ENCODE results near the gene LUC7L. TPM values are rescaled to one million over a fixed set of nuclear protein-coding genes. Genes with fewer than 3 reads are reported as not detected.
A peak's percentile ranks its signal among the peaks of the same experiment; 100 is the strongest.

Gene LUC7L
- total and polyA plus RNA-seq, 3 experiments from 2014 or later: 9.2 to 80.0 (median 78.5) TPM

- Histone ChIP-seq H3K27me3 (ENCODE audit: insufficient read depth, low read length, poor library complexity, severe bottlenecking) (no peaks in the 10 kb centered on the region), H3K9me3 (ENCODE audit: low read length) (no peaks in the 10 kb centered on the region), H3K4me1 (ENCODE audit: insufficient read depth, low read length) (no peaks in the 10 kb centered on the region), H3K4me3 (ENCODE audit: low read length) (no peak overlapping the region), H3K27ac (ENCODE audit: low read depth, low read length) (no peak overlapping the region), H3K36me3 (ENCODE audit: insufficient read depth, low read length) (no peaks in the 10 kb centered on the region)
- POLR2A ChIA-PET: no interaction called here
- CTCF ChIA-PET: no interaction called here
- H3K9me3 Mint-ChIP-seq: no peaks in the 10 kb centered on the region
- peaks cover 0 to 31% (median 0%) of the 10 kb centered on the region in 3 donors for H3K36me3 Mint-ChIP-seq
- H3K27me3 Mint-ChIP-seq: no peaks in the 10 kb centered on the region
- no peak overlapping the region for H3K27ac Mint-ChIP-seq
- H3K4me3 Mint-ChIP-seq: no peak overlapping the region
- H3K4me1 Mint-ChIP-seq: peaks cover 0 to 2% (median 0%) of the 10 kb centered on the region in 3 donors
- peak in 1 of 5 donors; percentile 43 for DNase-seq
Observed at GRCh38 chr16:265711-266110, 36.5 kb upstream of the LUC7L start.

DNA sequence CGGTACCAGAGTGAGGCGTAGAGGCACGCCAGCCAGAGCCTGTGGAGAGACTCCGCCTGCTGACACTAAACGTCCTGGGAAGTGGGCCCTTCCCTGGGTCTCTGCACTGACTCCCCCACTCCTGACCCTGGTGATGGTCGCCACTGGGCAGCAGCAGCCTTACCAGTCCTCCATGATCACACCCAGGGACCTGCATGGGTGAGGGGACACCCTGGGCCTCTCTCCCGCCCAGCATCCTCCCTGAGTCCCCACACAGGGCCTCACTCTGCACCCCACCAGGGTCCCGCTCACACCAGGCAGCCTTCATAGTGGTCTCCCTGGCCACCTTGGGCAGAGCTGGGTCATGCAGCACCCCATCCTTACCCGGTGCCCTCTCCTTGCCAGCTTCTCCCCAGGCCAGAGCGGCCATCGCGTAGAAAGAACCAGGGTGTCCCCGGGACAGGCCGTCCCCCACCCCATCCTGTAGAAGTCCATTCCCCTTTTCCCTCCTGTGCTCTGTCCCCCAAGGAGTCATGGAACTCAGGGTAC is 35.8 kb upstream of the LUC7L start:
- H3K36me3 ChIP-seq (ENCODE audit: insufficient read depth, low read length): no peaks in the 10 kb centered on the region
- H3K4me3 ChIP-seq (ENCODE audit: low read length): no peak overlapping the region
- no peaks in the 10 kb centered on the region for H3K27me3 Mint-ChIP-seq
- no peaks in the 10 kb centered on the region for H3K27me3 ChIP-seq (ENCODE audit: insufficient read depth, low read length, poor library complexity, severe bottlenecking)
- no peaks in the 10 kb centered on the region for H3K9me3 Mint-ChIP-seq
- ChIA-PET CTCF (interaction anchor here (1.3 kb wide), 1 partner anchor 11 kb away, joined by 4 read pairs; no protein-coding TSS in a partner anchor), POLR2A (no interaction called here)
- H3K9me3 ChIP-seq (ENCODE audit: low read length): no peaks in the 10 kb centered on the region
- H3K27ac ChIP-seq (ENCODE audit: low read depth, low read length): no peak overlapping the region
- peaks cover 0 to 2% (median 0%) of the 10 kb centered on the region in 3 donors for H3K4me1 Mint-ChIP-seq
- no peaks in the 10 kb centered on the region for H3K4me1 ChIP-seq (ENCODE audit: insufficient read depth, low read length)
- H3K36me3 Mint-ChIP-seq: peaks cover 0 to 38% (median 5%) of the 10 kb centered on the region in 3 donors
- H3K27ac Mint-ChIP-seq: no peak overlapping the region
- H3K4me3 Mint-ChIP-seq: no peak overlapping the region
- peak in 1 of 5 donors; percentile 36 for DNase-seq

DNA sequence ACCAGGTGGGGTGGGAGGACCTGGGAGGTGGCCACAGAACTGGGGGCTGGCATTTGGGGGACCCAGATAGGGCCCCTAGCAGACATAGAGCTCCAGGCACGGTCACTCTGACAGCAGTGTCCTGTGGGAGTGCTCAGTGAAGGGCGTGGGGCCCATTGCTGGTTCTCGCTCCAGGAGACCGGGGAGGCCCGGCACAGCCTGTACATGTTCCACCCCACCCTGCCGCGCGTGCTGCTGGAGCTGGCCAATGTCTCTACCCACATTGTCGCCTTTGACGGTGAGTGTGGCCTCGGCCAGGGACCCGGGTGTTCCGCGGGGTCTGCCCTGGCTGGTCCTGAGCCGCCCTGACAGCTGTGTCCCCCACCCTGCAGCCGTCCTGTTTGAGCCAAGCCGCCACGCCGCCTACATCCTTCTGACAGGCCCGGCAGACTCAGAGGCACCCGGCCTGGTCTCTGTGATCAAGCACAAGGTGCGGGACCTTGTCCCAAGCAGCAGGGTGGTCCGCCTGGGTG is 35.2 kb upstream of the LUC7L start:
- ChIA-PET CTCF (interaction anchor here (1.3 kb wide), 1 partner anchor 11 kb away, joined by 4 read pairs; no protein-coding TSS in a partner anchor), POLR2A (no interaction called here)
- Histone ChIP-seq H3K9me3 (ENCODE audit: low read length) (no peaks in the 10 kb centered on the region), H3K4me1 (ENCODE audit: insufficient read depth, low read length) (no peaks in the 10 kb centered on the region), H3K27me3 (ENCODE audit: insufficient read depth, low read length, poor library complexity, severe bottlenecking) (no peaks in the 10 kb centered on the region), H3K4me3 (ENCODE audit: low read length) (no peak overlapping the region), H3K36me3 (ENCODE audit: insufficient read depth, low read length) (no peaks in the 10 kb centered on the region), H3K27ac (ENCODE audit: low read depth, low read length) (no peak overlapping the region)
- peaks cover 0 to 2% (median 0%) of the 10 kb centered on the region in 3 donors for H3K4me1 Mint-ChIP-seq
- no peaks in the 10 kb centered on the region for H3K27me3 Mint-ChIP-seq
- H3K36me3 Mint-ChIP-seq: peaks cover 0 to 39% (median 5%) of the 10 kb centered on the region in 3 donors
- no peak overlapping the region for H3K27ac Mint-ChIP-seq
- DNase-seq: peak in 1 of 5 donors; percentile 27
- H3K9me3 Mint-ChIP-seq: no peaks in the 10 kb centered on the region
- no peak overlapping the region for H3K4me3 Mint-ChIP-seq

GRCh38 chr16:263944-264343 is 34.7 kb upstream of the LUC7L start:
- Mint-ChIP-seq H3K36me3 (peaks cover 0 to 44% (median 5%) of the 10 kb centered on the region in 3 donors), H3K4me1 (peaks cover 0 to 6% (median 0%) of the 10 kb centered on the region in 3 donors), H3K4me3 (no peak overlapping the region), H3K27me3 (no peaks in the 10 kb centered on the region), H3K27ac (no peak overlapping the region), H3K9me3 (no peaks in the 10 kb centered on the region)
- Histone ChIP-seq H3K4me3 (ENCODE audit: low read length) (no peak overlapping the region), H3K4me1 (ENCODE audit: insufficient read depth, low read length) (no peaks in the 10 kb centered on the region), H3K36me3 (ENCODE audit: insufficient read depth, low read length) (no peaks in the 10 kb centered on the region), H3K27ac (ENCODE audit: low read depth, low read length) (no peak overlapping the region), H3K27me3 (ENCODE audit: insufficient read depth, low read length, poor library complexity, severe bottlenecking) (no peaks in the 10 kb centered on the region), H3K9me3 (ENCODE audit: low read length) (no peaks in the 10 kb centered on the region)
- ChIA-PET POLR2A (no interaction called here), CTCF (interaction anchor here (1.3 kb wide), 1 partner anchor 10 kb away, joined by 4 read pairs; no protein-coding TSS in a partner anchor)
- DNase-seq: peak in 1 of 5 donors; percentile 43

DNA sequence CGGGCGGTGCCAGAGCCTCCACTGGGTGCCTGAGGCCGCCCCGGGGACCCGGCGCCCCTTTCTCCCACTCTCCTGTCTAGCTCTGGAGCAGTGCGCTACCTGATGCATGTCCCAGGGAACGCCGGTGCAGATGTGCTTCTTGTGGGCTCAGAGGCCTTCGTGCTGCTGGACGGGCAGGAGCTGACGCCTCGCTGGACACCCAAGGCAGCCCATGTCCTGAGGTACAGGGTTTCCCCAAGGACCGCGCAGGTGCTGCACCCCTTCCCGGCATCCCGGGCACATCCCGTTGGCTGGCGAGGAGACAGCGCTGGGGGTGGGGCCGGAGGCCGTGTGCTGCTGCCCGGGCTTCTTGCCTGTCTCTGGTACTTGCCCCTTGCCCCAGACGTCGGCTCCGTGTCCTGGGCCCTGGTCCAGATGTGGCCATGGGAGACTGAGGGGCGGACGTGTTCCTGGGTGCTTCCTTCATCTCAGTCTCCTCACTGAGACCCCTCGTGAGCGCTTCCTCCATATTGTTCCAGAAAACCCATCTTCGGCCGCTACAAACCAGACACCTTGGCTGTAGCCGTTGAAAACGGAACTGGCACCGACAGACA is 34.0 kb upstream of the LUC7L start:
- Mint-ChIP-seq H3K4me3 (no peak overlapping the region), H3K27me3 (no peaks in the 10 kb centered on the region), H3K9me3 (no peaks in the 10 kb centered on the region), H3K36me3 (peaks cover 0 to 45% (median 5%) of the 10 kb centered on the region in 3 donors), H3K4me1 (peaks cover 0 to 6% (median 0%) of the 10 kb centered on the region in 3 donors), H3K27ac (no peak overlapping the region)
- Histone ChIP-seq H3K27me3 (ENCODE audit: insufficient read depth, low read length, poor library complexity, severe bottlenecking) (no peaks in the 10 kb centered on the region), H3K27ac (ENCODE audit: low read depth, low read length) (no peak overlapping the region), H3K4me1 (ENCODE audit: insufficient read depth, low read length) (no peaks in the 10 kb centered on the region), H3K4me3 (ENCODE audit: low read length) (no peak overlapping the region), H3K9me3 (ENCODE audit: low read length) (no peaks in the 10 kb centered on the region), H3K36me3 (ENCODE audit: insufficient read depth, low read length) (no peaks in the 10 kb centered on the region)
- CTCF ChIA-PET: interaction anchor here (1.3 kb wide), 1 partner anchor 9 kb away, joined by 4 read pairs; no protein-coding TSS in a partner anchor
- no peak for DNase-seq
- POLR2A ChIA-PET: no interaction called here

- no peak for DNase-seq
- H3K36me3 Mint-ChIP-seq: peaks cover 0 to 48% (median 5%) of the 10 kb centered on the region in 3 donors
- H3K27me3 Mint-ChIP-seq: no peaks in the 10 kb centered on the region
- no peak overlapping the region for H3K27ac Mint-ChIP-seq
- ChIA-PET CTCF (no interaction called here), POLR2A (no interaction called here)
- H3K4me3 Mint-ChIP-seq: no peak overlapping the region
- H3K4me1 Mint-ChIP-seq: peaks cover 0 to 5% (median 0%) of the 10 kb centered on the region in 3 donors
- Histone ChIP-seq H3K36me3 (ENCODE audit: insufficient read depth, low read length) (no peaks in the 10 kb centered on the region), H3K9me3 (ENCODE audit: low read length) (no peaks in the 10 kb centered on the region), H3K27me3 (ENCODE audit: insufficient read depth, low read length, poor library complexity, severe bottlenecking) (no peaks in the 10 kb centered on the region), H3K4me1 (ENCODE audit: insufficient read depth, low read length) (no peaks in the 10 kb centered on the region), H3K27ac (ENCODE audit: low read depth, low read length) (no peak overlapping the region), H3K4me3 (ENCODE audit: low read length) (no peak overlapping the region)
- H3K9me3 Mint-ChIP-seq: no peaks in the 10 kb centered on the region
Observed at GRCh38 chr16:262121-262745, 33.0 kb upstream of the LUC7L start.

DNA sequence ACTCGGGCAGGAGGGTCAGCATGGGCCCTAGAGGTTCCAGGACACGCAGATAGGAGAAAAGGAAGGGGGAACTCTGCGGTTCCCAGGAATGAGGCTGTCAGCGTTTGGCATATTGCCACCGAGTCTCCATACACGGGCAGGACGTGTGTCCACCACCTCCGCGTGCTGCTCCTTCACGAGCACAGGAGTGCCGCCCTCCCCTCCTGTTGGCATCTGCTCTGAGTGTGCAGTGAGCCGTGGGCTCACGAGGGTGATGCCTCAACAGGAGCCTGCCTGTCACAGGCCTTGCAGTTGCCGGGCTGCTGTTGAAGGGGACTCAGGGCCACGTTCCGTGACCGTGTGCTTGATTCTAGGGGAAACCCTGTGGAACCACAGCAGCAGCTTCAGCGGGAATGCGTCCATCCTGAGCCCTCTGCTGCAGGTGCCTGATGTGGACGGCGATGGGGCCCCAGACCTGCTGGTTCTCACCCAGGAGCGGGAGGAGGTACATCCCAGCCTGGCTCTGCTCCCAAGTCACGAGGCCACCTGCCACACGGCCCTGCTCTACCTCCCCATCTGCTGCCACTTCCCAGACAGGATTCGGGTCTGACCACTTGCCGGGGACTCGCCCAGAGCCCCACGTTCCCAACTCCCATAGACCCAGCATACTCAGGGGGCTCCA is 31.9 kb upstream of the LUC7L start:
- Mint-ChIP-seq H3K27ac (peak overlapping the region in 2 of 8 donors; percentile 15 to 38), H3K36me3 (peaks cover under 1 to 52% (median 6%) of the 10 kb centered on the region in 3 donors), H3K4me1 (peaks cover 0 to 4% (median 1%) of the 10 kb centered on the region in 3 donors), H3K27me3 (no peaks in the 10 kb centered on the region), H3K4me3 (no peak overlapping the region), H3K9me3 (no peaks in the 10 kb centered on the region)
- Histone ChIP-seq H3K27ac (ENCODE audit: low read depth, low read length) (no peak overlapping the region), H3K4me1 (ENCODE audit: insufficient read depth, low read length) (no peaks in the 10 kb centered on the region), H3K9me3 (ENCODE audit: low read length) (no peaks in the 10 kb centered on the region), H3K27me3 (ENCODE audit: insufficient read depth, low read length, poor library complexity, severe bottlenecking) (no peaks in the 10 kb centered on the region), H3K36me3 (ENCODE audit: insufficient read depth, low read length) (no peaks in the 10 kb centered on the region), H3K4me3 (ENCODE audit: low read length) (no peak overlapping the region)
- ChIA-PET CTCF (no interaction called here), POLR2A (no interaction called here)
- no peak for DNase-seq

GRCh38 chr16:260326-260725 is 31.1 kb upstream of the LUC7L start:
- no peak for DNase-seq
- Mint-ChIP-seq H3K27me3 (no peaks in the 10 kb centered on the region), H3K27ac (peak overlapping the region in 1 of 8 donors; percentile 27), H3K36me3 (peaks cover 4 to 59% (median 11%) of the 10 kb centered on the region in 3 donors), H3K9me3 (no peaks in the 10 kb centered on the region), H3K4me1 (peaks cover 0 to 6% (median 6%) of the 10 kb centered on the region in 3 donors), H3K4me3 (no peak overlapping the region)
- no peak overlapping the region for H3K27ac ChIP-seq (ENCODE audit: low read depth, low read length)
- ChIA-PET POLR2A (no interaction called here), CTCF (no interaction called here)
- H3K36me3 ChIP-seq (ENCODE audit: insufficient read depth, low read length): no peaks in the 10 kb centered on the region
- no peak overlapping the region for H3K4me3 ChIP-seq (ENCODE audit: low read length)
- no peaks in the 10 kb centered on the region for H3K9me3 ChIP-seq (ENCODE audit: low read length)
- H3K27me3 ChIP-seq (ENCODE audit: insufficient read depth, low read length, poor library complexity, severe bottlenecking): no peaks in the 10 kb centered on the region
- H3K4me1 ChIP-seq (ENCODE audit: insufficient read depth, low read length): no peaks in the 10 kb centered on the region
